HG02642 (cell line): ENCODE measurements around the gene KCNK5.

ENCODE experiments used
- ATAC-seq: cut with Tn5 transposase; IDR thresholded peaks from one replicate; pipeline ENCODE4 v1.9.1; 2021; ENCODE audit warnings: mild to moderate bottlenecking; ENCODE audit not compliant: unreplicated experiment, poor library complexity

KCNK5 gene

DNA sequence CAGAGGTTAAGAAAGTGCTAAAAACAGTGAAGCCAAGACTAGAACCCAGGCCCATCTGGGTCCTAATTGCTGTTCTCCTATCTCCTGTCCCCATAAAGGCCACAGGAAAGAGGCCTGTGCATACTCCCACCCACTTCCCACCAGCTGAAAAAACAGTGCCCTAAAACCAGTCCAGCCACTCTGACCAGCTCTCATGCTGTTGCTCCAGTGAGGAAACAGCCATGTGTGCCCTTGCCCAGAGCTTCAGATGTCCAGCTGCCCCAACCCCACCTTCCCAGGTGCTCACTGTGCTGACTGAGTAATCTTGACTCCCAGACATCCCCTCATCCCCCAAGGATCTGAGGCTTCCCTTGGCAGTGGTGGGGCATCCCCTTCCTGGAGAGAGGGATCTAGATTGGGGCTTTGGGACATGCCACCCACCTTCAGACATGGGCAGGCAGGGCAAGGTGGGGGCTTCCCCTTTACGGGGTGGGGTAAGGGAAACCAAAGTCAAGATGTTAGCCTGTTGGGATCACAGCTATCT is 28.7 kb downstream of the KCNK5 start:
- no peak for ATAC-seq

DNA sequence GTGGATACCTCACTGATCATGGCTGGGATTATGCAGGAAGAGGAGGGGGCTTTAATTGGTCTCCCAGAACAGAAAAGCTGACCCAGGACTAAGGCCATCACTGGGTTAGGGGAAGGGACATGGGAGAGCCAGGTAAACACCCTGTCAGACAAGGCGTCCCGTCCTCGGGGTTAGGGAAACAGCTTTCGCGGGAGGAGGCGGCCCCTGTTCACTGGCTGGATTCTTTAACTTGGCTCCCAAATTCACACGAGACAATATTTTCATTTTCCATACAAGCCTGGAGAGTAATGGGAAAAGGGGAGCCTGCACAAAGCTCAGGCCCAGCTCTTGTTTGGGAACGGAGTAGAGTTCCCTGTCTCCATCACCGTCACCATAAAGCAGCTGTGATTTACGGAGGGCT is 29.3 kb downstream of the KCNK5 start:
- no peak for ATAC-seq

DNA sequence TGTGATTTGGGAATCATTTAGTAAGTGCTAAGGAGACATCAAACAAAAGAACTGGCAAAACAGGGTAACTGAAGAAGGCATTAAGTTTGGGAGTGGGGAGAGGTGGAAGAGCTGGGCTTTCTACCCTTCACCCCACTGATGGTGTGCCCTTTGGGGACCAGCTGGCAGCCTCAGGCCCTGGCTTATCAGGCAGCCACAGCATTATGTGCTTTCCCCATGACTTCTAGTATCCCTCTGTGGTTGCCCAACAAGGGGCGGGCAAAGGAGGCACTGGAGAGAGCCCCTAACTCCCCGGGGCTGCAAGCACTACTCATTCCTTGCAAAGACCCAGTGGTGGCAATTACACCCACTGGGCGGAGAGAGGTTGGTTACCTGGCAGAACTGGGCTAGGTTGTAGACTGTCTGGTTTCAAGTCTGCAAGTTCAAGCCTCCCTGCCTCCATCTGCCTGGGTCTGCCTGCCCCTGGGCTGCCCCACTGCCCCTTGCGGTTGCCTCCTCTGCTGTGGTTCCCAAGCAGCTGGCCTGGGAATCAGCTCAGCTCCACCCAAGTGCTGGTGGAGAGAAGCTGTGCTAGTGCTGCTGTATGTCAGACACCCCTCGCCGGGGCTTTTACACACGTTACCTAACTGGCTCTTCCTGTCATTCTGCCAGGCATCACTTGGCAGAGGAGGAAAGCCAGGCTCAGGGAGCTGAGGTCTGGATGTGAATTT is 29.9 kb downstream of the KCNK5 start:
- no peak for ATAC-seq

DNA sequence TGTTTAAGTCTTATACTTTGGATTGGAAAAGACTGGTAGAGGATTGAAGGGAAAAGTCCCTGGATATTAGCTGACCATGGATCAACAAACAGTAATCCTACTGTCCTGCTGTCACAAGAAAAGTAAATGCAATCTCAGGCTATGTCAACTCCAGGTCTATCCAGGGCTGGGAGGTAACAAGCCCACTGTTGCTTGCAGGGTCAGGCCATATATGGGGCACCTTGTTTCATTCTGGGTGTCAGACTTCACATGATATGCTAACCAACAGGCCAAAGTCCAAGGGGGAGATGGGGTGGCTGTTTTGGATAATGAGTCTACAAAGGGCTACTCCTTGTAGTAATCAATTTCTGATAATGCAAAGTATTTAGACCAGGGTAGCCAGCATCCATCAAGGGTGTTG is 30.7 kb downstream of the KCNK5 start:
- no peak for ATAC-seq

DNA sequence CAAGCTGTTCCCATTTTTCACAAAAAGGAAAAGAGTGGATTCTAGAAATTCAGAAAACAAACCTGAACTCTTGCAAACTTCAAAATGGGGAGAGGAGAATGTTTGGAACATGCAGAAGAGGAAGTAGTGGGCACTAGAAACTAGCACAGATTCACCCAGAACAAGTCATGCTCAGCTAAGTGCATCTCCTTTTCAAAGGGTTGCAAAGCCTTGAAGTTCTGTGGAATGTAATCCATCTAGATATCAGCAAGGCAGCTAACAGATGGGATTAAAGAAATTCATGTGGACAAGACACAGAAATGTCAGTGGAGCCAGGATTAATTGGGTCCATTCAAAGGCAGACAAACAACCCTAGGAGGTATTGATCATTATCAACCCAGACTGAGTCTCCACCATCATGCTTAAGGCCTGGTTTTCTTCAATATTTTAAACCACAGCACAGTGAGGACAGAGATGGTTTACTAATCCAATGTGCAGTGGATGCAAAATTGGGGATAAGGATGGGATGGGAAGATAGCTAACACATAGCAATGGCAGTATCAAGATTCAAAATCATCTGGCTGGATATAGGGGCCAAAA is 31.3 kb downstream of the KCNK5 start:
- ATAC-seq, result no peak

DNA sequence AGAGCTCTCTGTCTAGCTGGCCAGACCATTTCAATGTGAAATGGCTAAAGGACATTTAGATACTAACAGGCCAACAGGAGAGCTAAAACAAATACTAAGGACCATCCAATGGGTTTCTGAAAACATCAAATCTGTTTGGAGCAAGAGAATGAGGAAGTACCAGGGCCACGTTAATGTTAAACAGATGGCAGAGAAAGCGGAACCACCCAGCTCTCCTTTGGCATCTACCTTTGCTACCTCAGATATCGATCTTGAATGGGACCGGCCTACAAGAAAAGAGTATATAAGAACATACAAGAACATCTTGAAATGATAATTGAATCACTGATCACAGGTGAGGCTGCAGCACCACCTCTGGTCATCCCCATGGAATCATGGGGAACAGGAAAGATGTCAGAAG is 31.8 kb downstream of the KCNK5 start:
- no peak for ATAC-seq

DNA sequence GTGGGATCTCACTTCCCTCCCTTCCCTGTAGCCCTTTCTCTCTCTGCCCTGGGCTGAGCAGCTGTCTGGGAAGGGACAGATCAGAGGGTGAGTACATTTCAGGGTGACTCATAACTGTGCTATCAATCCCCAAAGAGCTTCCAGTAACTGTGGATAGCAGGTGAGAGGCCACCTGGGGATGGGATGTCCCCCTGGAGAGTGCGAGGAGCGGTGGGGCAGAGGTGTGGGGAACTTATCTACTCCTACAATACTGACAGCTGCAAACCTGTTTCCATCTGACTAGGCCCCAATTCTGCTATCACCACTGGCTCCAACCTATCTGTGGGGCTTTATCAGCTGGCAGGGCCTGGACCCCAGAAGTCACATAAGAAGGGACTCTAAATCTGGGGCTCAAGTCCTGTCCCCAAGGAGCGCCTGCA is 32.6 kb downstream of the KCNK5 start:
- no peak for ATAC-seq

DNA sequence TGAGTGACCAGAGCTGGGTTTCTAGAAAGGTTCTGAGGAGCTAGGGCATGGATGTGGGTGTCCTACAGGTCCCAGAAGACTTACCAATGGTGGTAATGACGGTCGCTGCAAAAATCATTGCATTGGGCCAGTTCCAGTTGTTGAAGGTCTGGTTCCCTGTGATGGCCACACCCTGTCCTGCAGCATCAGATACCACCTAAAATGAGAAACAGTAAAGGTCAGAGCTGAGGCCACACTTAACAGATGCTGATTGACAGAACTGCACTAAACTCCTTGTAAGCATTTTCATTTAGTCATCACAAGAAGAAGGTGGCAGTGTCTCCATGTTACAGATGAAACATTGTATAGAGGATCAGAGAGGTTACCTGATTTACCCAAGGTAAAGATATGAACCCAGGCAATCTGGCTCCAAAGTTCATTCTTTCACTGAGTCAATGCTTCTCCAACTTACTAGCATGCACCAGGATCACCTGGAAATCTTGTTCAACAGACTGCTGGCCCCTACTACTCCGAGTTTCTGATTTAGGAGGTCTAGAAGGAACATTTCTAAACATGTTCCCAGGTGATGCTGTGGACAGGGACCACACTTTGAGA is 33.4 kb downstream of the KCNK5 start:
- no peak for ATAC-seq

DNA sequence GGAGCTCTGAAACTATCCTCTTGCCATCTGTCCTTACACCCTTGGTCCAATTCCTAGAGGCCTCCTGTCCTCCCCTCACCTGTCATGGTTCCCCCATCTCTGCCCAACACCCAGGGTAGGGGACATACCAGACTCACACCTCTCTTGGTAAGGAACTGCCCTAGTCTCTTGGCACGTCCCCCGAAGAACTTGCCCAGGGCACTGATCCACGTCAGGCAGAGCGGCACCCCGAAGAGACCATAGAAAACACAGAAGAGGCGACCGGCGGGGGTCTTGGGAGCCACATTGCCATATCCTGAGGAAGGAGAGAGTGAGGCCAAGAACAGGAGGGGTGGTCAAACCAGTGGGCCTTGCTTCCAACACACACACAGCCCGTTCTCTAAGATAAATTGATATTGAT is 34.8 kb downstream of the KCNK5 start:
- ATAC-seq, result no peak

DNA sequence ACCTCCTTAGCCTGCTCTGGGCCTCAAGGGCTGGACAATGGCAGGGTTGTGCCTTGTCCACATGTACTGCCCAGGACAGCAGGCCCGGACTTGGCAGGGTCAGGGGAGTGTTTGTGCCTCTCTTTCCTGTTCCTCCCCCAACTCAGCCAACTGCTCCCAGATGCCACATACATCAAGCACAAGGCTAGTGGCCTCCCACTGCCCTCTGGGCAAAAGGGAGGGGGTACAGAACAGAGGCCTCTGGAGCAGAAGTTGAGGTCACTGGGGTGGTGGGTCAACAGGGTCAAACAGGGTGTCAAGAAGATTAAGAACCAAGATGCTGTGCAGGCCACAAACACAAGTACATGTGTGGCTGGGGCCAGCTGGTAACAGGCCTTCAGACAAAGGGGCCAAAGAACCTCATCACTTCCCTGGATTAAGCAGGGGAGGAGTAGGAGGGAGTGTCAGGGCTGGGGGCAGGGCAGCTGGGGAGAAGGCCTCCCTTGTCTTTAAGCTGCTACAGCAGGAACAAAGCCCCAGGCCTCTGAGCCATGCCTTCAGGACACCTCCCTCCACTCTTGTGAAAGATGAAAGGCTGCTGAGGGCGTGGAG is 36.0 kb downstream of the KCNK5 start:
- no peak for ATAC-seq

DNA sequence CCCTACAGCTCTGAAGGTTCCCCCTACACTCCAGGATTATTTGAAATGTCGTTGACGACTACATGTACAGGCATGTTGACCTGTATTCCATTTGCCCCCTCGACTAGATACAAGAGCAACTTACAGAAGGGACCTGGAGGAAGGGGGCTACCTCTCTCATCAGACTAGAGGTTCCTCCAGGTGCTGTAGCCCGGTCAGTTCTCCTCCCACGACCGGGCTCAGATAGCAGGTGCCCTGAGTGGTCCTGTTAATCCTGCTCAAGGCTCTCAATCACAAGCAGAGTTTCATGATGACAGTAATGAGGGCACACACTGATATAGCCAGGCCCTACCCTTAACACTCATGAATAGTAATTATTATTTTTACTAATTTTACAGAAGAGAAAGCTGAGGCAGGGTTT is 36.5 kb downstream of the KCNK5 start:
- ATAC-seq, result no peak

DNA sequence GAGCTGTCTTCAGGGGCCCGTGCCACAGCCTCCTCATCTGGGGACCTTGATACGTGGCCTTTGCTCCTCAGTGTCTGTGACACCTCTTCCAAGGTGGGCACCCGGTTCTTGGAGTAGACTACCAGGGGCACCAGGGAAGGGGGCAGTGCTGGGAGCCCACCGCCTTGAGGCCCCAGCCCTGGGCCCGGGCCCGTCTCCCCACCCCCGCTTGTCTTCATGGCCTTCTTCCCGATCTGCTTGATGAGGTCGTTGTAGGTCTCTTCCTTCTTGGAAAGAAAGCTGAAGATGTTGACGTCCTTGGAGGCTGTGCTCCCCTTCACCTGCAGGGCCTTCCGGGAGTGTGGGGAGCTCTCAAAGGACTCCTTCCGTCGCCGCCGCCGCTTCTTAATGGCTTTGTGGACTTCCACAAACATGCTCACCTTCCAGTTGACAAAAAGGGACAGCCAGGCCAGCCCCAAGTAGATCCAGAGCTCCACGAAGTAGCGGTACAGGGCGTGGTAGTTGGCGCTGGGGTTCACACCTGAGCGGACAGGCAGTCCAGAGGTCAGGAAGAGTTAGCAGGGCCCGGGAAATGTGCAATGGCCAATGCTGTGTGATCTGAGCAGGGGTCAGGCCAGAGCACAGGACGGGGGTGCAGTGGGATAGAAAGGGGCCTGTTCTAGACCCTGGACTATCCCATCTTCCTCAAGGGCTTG is 37.9 kb downstream of the KCNK5 start:
- ATAC-seq, result no peak

DNA sequence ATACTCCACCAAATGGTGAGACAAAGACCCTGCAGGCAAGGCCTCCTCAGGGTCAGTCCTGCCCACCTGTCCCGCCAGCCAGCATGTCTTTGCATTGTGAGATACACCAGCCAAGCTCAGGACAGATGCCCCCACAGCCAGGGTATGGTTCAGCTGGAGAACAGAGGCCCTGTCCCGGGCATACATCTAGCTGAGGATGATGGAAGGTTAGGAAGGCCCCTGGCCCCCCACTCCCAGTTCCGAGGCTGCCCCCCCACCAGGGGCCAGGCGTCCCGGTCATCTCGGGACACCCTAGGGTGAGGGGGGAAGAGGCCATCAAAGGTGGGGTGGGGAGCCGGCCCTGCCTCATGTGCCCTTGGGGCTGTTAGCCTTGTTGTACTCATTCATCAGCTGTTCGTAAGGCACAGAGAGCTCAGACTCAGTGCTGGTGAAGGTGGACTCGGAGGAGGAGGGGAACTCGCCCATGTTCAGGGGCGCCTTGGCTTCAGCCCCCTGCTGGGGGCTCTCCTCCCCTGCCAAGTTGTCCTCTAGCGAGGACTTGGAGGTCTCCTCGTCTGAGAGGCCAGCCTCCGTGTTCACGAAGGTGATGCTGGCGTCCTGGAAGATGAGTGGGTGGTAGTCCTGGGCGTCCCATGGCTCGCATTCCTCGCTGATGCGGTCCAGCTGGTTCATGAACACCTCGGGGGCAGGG is 38.6 kb downstream of the KCNK5 start:
- ATAC-seq, result no peak

DNA sequence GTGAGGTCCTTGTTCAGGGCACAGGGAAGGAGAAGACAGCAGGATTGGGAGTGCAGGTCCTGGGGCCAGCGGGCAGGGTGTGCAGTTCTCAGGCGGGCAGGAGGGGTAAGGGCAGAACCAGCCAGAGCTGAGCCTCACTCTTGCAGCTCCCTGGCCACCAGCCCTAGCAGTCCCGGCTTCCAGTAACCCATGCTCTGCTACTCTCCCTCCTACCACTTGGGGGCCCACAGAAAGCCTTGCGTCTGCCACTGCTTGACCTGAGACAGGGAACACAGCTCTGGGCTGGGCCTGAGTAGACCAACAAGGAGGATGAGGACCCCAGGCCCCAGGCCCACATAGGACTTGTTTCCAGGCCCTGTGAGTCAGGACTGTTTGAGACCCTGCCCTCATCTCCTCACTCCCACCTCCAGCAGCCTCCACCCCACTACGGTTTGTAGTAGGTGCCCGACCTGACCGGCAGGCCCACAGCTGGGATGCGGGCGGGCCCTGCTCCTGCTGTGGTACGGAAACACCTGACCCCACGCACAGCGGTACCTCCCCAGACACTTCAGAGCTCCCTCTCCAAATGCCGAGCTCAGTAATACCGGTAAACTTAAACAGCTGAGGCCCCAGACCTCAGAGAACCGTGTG is 39.2 kb downstream of the KCNK5 start:
- peak; percentile 50 for ATAC-seq

DNA sequence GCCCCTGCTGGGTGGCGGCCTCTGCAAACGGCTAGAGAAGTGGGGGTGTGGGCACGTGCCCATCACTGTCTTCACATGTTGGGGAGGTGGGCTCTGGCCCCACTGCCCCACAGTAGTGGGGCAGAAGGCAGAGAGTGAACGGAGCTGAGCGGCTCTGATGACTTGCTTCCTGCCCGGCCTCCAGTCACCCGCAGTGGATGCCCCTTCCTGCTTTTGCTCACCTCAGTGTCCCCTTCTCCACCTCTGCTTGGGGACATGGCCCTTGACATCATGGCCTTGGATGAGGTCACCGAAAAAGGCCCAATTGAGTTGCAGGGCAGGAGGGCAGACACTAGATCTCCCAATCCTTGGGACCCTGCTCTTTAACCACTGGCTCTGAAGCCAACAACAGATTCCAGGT is 40.1 kb downstream of the KCNK5 start:
- ATAC-seq, result no peak

DNA sequence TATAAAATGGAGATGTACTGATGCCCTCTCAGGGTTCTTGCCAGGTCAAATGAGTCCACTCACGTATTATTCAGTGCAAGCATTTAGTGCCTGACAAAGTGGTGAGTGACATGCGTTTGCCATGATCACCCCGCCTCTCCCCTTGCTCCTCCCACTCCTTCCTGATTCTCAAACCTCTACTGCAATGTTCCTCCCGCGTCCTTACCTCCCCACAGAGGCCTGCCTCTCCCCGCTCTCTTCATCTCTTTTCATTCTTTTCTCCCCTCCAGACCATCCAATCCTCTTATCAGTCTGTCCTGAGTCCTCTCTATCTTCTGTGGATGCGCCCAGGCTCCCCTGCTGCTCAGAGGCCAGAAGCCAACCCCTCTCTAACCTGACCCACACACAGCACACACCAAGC is 40.7 kb downstream of the KCNK5 start:
- no peak for ATAC-seq

DNA sequence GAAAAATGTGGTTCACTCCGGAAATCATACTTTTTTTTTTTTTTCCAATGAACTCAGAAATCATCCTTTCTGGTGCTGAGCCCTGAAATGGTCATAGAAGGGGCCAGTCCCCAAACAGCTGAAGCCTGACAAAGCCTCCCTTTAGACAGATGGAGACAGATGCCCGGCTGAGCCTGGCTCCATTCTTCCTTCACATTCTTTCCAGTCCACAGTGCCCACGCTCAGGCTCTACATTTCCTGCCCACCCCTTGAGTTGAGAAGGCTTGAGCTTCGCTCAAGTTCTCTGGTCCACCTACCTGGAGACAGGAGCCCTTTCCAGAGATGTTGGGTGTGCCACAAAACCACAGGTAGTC is 41.2 kb downstream of the KCNK5 start:
- ATAC-seq, result no peak

DNA sequence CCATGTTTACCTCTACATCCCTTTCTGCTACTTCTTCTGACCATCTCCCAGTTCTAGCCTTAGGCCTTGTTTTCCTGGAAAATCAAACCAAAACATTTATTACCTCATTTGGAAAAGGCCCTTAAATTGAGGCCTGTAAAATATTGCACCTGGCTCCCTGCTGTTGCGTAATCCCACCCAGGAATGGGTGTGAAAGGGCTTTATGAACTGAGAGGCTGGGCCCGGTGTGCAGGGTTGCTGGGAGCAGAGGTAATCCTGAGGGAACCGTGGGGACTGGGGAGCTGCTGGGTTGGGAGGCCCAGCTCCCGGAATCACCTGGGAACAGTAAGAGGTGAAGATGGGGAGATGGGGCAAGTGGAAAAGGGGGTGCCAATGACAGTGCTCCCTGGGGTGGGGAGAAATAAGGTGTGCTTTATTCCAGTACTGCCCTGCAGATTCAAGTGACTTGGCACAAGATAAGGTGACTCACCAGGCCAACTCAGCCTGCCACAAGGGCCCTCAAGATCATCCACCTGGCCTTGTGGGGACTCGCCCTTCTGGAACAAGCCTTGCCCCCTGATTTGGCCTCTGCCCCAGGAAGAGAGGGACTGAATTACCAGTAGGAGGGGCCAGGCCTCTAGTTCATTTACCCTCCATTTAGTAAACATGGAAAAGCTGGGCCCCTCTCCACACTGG is 44.2 kb downstream of the KCNK5 start:
- no peak for ATAC-seq

DNA sequence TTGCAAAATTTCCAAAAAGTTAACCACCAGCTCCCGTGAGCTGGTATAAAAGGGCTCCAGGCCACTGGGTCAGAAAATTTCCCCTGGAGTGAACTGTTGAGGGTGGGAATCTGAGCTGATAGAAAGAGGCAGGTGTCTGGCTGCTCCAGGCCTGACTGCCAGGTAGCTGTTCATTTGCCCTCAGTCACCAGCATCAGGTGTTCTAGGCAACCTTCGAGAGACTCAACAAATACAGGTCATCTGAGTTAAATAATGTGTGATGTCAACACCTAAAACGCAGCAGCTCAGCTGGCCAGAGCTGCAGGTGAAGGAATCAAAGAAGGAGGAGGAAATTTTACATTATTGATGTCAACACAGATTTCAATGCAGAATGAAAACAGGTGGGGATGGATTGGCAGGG is 46.7 kb downstream of the KCNK5 start:
- ATAC-seq, result no peak
